Natural killer cell treated with Interleukin-12 subunit alpha and Interleukin-12 subunit beta and Interleukin-15 and Interleukin-18, amount 100 ng/mL, for 72 hours (primary cell): Measurements from ENCODE around the gene MESD. TPM values are rescaled to one million over a fixed set of nuclear protein-coding genes. Genes with fewer than 3 reads are reported as not detected.
A peak's percentile ranks its signal among the peaks of the same experiment; 100 is the strongest.

ENCODE experiments used
- ATAC-seq, 2 donors: fragments of 150-1000 bp; cut with Tn5 transposase in 1 of 2; sonication (Bioruptor Pico), chemical (Tn5 transposase) in 1 of 2; 2 replicates each; pipeline ENCODE4 v1.10.0; 2021
- DNase-seq: peaks from one replicate; pipeline ENCODE4 v3.0.0; 2022; ENCODE audit warnings: low spot score
- H3K27ac Mint-ChIP-seq, 2 donors: 1 replicate in 1 of 2; 2 replicates in 1 of 2; pipeline ENCODE4 v1.8.0; 2022; ENCODE audit warnings: mixed read lengths in 2 of 2, mild to moderate bottlenecking in 1 of 2, moderate library complexity in 1 of 2
- H3K27me3 Mint-ChIP-seq, 2 donors: 1 replicate in 1 of 2; 2 replicates in 1 of 2; pipeline ENCODE4 v1.8.0; 2022; ENCODE audit warnings: mixed read lengths in 2 of 2
- H3K36me3 Mint-ChIP-seq: one replicate; pipeline ENCODE4 v1.8.0; 2022; ENCODE audit warnings: mixed read lengths
- H3K4me1 Mint-ChIP-seq, 2 donors: 1 replicate in 1 of 2; 2 replicates in 1 of 2; pipeline ENCODE4 v1.8.0; 2022; ENCODE audit warnings: low read depth in 2 of 2, mixed read lengths in 2 of 2, mild to moderate bottlenecking in 1 of 2
- H3K4me3 Mint-ChIP-seq: one replicate; pipeline ENCODE4 v1.8.0; 2022; ENCODE audit warnings: mixed read lengths
- H3K9me3 Mint-ChIP-seq: 2 replicates; pipeline ENCODE4 v1.8.0; 2022; ENCODE audit warnings: mixed read lengths
- total RNA-seq, 2 donors: library from RNA; stranded (reverse); gene quantifications; one replicate each; pipeline ENCODE4 v1.2.3, GENCODE V29; 2022

MESD gene
- total RNA-seq, 2 donors from 2014 or later: 33.7 to 35.6 TPM

DNA sequence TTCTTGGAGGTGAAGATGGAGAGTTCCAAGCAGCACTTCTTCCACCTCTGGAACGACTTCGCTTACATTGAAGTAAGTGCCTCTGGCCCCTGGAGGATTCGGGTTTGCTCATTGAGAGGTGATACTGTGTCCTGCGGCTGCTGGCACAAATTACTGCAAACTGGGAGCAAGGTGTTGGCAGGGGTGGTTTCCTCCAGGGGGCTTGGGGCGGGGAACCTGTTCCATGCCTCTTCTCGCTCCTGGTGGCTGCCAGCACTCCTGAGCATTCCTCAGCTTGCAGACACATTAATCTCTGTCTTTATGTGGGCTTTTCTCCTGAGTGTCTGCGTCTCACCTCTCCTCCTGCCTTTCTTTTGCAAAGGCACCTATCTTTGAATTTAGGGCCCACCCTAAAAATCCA, 47.4 kb downstream of the MESD start:
- Mint-ChIP-seq H3K36me3 (no peaks in the 10 kb centered on the region), H3K4me1 (peaks cover 0 to 14% of the 10 kb centered on the region in 2 donors), H3K9me3 (no peaks in the 10 kb centered on the region), H3K27ac (no peak overlapping the region), H3K4me3 (no peak overlapping the region), H3K27me3 (no peaks in the 10 kb centered on the region)
- ATAC-seq: no peak
- DNase-seq: no peak

DNA sequence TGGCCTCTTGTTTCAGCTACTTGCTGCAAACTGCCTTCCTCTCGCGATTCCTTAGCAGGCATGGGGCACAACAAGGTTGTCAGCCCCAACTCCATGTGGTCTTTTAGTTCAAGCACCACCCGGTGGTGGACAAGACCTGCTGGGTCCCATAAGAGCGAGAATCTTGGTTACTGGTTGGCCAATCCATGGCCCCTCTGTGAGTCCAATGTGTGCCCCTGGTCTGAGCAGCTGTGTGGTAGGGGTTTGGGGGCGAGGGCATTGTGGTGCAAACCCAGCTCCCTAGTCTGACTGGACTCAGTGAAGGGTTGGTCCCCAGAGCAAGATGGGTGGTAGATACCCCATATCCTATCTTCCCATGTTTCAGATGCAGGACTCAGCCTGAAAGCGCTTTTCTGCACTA, 48.8 kb downstream of the MESD start:
- Mint-ChIP-seq H3K4me1 (peaks cover 0 to 12% of the 10 kb centered on the region in 2 donors), H3K36me3 (no peaks in the 10 kb centered on the region), H3K4me3 (no peak overlapping the region), H3K27ac (peak overlapping the region in 1 of 2 donors; percentile 16), H3K9me3 (no peaks in the 10 kb centered on the region), H3K27me3 (no peaks in the 10 kb centered on the region)
- ATAC-seq (no peak), DNase-seq (no peak)

- no peak for ATAC-seq
- DNase-seq: no peak
- Mint-ChIP-seq H3K4me1 (peaks cover 0 to 9% of the 10 kb centered on the region in 2 donors), H3K4me3 (no peak overlapping the region), H3K9me3 (no peaks in the 10 kb centered on the region), H3K27me3 (no peaks in the 10 kb centered on the region), H3K27ac (peak overlapping the region in 1 of 2 donors; percentile 16), H3K36me3 (no peaks in the 10 kb centered on the region)
Measured at GRCh38 chr15:80940331-80940730, 49.3 kb downstream of the MESD start.

- no peak overlapping the region for H3K4me3 Mint-ChIP-seq
- H3K9me3 Mint-ChIP-seq: no peaks in the 10 kb centered on the region
- H3K4me1 Mint-ChIP-seq: peaks cover 9 to 19% of the 10 kb centered on the region in 2 donors
- H3K27me3 Mint-ChIP-seq: no peaks in the 10 kb centered on the region
- ATAC-seq: no peak
- no peaks in the 10 kb centered on the region for H3K36me3 Mint-ChIP-seq
- no peak overlapping the region for H3K27ac Mint-ChIP-seq
- DNase-seq: no peak
Measured at GRCh38 chr15:80939216-80939615, 50.4 kb downstream of the MESD start.

- no peak for DNase-seq
- Mint-ChIP-seq H3K4me3 (no peak overlapping the region), H3K36me3 (no peaks in the 10 kb centered on the region), H3K27me3 (no peaks in the 10 kb centered on the region), H3K4me1 (peaks cover 9 to 16% of the 10 kb centered on the region in 2 donors), H3K27ac (no peak overlapping the region), H3K9me3 (no peaks in the 10 kb centered on the region)
- no peak for ATAC-seq
Measured at GRCh38 chr15:80937718-80938117, 51.9 kb downstream of the MESD start.

- Mint-ChIP-seq H3K4me1 (peaks cover 9 to 16% of the 10 kb centered on the region in 2 donors), H3K9me3 (no peaks in the 10 kb centered on the region), H3K27me3 (no peaks in the 10 kb centered on the region), H3K27ac (no peak overlapping the region), H3K36me3 (no peaks in the 10 kb centered on the region), H3K4me3 (no peak overlapping the region)
- DNase-seq (no peak), ATAC-seq (no peak)
Measured at GRCh38 chr15:80936288-80937078, 53.1 kb downstream of the MESD start.

DNA sequence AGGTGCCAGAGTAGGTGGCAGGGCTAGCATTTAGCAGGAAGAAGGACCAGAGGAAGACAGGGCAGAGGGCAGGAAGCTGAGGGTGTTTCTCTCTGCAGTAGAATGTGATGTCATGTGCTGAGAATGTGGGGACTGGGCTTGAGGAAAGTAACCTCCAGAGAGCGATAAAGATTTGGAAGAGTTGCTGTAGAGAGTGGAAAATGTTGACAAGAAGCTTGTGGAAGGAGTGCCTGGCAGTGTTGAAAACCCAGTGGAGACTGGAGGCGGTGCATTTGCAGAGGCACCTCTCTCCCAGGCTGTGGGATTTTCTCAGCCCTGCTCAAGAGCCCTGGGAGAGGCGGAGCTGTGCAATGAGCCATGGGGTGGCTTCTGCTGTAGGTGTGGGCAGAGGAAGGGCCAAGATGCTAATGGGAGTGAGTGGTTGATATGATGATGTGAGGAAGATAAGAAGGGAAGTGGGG, 54.8 kb downstream of the MESD start:
- Mint-ChIP-seq H3K27me3 (no peaks in the 10 kb centered on the region), H3K4me1 (peaks cover 9 to 16% of the 10 kb centered on the region in 2 donors), H3K4me3 (peak overlapping the region; percentile 35), H3K36me3 (no peaks in the 10 kb centered on the region), H3K9me3 (no peaks in the 10 kb centered on the region), H3K27ac (peak overlapping the region in 1 of 2 donors; percentile 51)
- DNase-seq: no peak
- no peak for ATAC-seq

DNA sequence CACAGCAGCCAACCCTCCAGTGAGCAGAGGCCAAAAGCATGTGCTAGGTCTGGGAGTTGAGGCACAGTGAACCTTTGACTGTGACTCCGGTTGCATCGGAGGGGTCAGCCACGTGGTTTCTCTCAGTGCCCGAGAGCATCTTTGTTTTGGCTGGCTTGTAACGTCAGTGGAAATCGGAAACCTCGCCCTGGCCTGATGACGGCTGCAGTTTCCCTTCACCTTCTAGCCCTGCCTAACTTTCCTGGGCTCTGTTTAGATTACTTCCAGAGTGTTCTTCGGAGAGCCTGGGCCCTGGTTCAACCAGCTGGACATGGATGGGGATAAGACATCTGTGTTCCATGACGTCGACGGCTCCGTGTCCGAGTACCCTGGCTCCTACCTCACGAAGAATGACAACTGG, 56.6 kb downstream of the MESD start:
- no peak for ATAC-seq

DNA sequence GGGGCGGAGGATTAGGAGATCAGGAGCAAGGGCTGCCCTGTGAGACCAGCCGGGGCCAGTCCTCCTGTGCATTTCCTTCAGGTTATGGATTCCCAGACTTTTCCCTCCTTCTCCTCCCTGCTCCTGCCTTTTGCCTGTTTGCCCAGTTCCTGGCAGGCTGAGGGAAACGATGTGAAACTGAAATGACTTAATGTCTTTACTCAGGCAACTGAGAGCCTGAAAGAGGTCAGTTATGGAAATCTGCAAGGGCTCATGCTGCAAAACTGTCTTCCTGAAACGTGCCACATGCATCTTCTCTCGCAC, 57.2 kb downstream of the MESD start:
- no peaks in the 10 kb centered on the region for H3K27me3 Mint-ChIP-seq
- no peak overlapping the region for H3K4me3 Mint-ChIP-seq
- no peak for ATAC-seq
- H3K27ac Mint-ChIP-seq: no peak overlapping the region
- DNase-seq: no peak
- H3K9me3 Mint-ChIP-seq: no peaks in the 10 kb centered on the region
- peaks cover 24 to 35% of the 10 kb centered on the region in 2 donors for H3K4me1 Mint-ChIP-seq
- H3K36me3 Mint-ChIP-seq: no peaks in the 10 kb centered on the region

More for the DNA sequence above, 56.6 kb downstream of the MESD start:
- no peaks in the 10 kb centered on the region for H3K27me3 Mint-ChIP-seq
- no peak for DNase-seq
- H3K4me3 Mint-ChIP-seq: no peak overlapping the region
- no peaks in the 10 kb centered on the region for H3K36me3 Mint-ChIP-seq
- H3K4me1 Mint-ChIP-seq: peaks cover 19 to 30% of the 10 kb centered on the region in 2 donors
- no peaks in the 10 kb centered on the region for H3K9me3 Mint-ChIP-seq
- no peak overlapping the region for H3K27ac Mint-ChIP-seq

- ATAC-seq (no peak), DNase-seq (no peak)
- Mint-ChIP-seq H3K27me3 (no peaks in the 10 kb centered on the region), H3K4me1 (peaks cover 24 to 35% of the 10 kb centered on the region in 2 donors), H3K4me3 (no peak overlapping the region), H3K9me3 (no peaks in the 10 kb centered on the region), H3K36me3 (no peaks in the 10 kb centered on the region), H3K27ac (no peak overlapping the region)
Measured at GRCh38 chr15:80931721-80932512, 57.7 kb downstream of the MESD start.

DNA sequence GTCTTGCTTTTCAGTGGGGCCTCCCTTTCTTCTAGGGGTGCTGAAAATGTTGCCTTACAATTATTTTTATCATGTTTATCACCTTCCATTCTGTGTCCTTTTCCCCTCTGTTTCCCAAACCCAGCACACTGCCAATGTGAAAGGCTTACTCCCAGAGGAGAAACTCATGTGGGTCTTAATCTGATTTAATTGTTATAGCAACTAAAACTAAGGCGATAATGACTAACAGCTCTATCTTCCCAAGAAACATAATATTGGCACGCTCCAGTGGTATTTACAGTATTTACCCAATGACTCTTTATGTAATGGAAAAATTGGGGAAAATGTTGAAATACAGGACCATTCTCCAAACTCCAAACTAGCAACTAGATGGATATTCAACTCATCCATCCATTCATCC, 58.4 kb downstream of the MESD start:
- ATAC-seq (no peak), DNase-seq (no peak)
- no peak overlapping the region for H3K27ac Mint-ChIP-seq
- H3K4me1 Mint-ChIP-seq: peaks cover 29 to 32% of the 10 kb centered on the region in 2 donors
- H3K36me3 Mint-ChIP-seq: no peaks in the 10 kb centered on the region
- no peaks in the 10 kb centered on the region for H3K27me3 Mint-ChIP-seq
- no peaks in the 10 kb centered on the region for H3K9me3 Mint-ChIP-seq
- no peak overlapping the region for H3K4me3 Mint-ChIP-seq

GRCh38 chr15:80929689-80930088, 59.9 kb downstream of the MESD start:
- Mint-ChIP-seq H3K4me1 (peaks cover 23 to 26% of the 10 kb centered on the region in 2 donors), H3K4me3 (no peak overlapping the region), H3K36me3 (no peaks in the 10 kb centered on the region), H3K27me3 (no peaks in the 10 kb centered on the region), H3K27ac (no peak overlapping the region), H3K9me3 (no peaks in the 10 kb centered on the region)
- DNase-seq: no peak
- no peak for ATAC-seq

DNA sequence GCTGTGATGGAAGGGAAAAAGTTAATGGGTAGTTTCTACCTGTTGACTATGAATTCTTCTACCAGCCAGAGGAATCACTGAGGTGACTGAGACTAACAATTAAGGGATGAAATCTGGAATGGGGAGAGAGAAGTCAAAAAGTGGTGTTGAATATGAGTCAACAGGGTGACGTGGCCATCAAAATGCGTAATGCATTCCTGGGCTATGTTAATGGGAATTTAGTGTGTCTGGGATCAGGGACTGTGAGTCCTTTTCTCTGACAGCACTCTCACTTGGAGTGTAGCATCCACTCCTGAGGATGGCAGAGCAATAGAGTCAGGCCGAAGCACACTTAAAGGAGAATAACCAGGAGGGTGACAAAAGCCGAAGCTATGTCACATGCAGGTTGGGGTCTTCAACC, 60.4 kb downstream of the MESD start:
- no peaks in the 10 kb centered on the region for H3K36me3 Mint-ChIP-seq
- H3K4me1 Mint-ChIP-seq: peaks cover 19 to 22% of the 10 kb centered on the region in 2 donors
- H3K27ac Mint-ChIP-seq: peak overlapping the region in 1 of 2 donors; percentile 43
- H3K9me3 Mint-ChIP-seq: no peaks in the 10 kb centered on the region
- H3K4me3 Mint-ChIP-seq: no peak overlapping the region
- ATAC-seq (no peak), DNase-seq (no peak)
- H3K27me3 Mint-ChIP-seq: no peaks in the 10 kb centered on the region

DNA sequence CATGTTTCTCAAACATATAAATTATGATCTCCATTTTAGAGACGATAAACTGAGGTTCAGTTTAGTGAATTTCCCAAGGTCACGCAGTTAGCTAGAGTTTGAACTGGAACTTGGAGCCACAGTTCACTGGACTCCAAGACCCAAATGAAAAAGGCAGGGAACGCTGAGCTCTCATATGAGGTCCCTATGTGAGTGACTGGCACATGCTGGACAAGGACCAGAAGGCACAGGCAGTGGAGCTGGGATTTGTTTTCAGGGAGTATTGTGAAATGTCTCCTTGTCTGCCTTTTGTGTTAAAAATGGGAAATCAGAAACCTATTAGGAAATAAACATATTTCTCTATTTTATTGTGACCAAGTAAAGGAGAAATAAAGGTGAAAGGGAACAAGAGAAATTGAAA, 63.5 kb downstream of the MESD start:
- Mint-ChIP-seq H3K9me3 (no peaks in the 10 kb centered on the region), H3K4me3 (no peak overlapping the region), H3K27me3 (no peaks in the 10 kb centered on the region), H3K36me3 (no peaks in the 10 kb centered on the region), H3K4me1 (peaks cover 30 to 39% of the 10 kb centered on the region in 2 donors), H3K27ac (peak overlapping the region in 1 of 2 donors; percentile 61)
- ATAC-seq (no peak), DNase-seq (no peak)
